Vagina (tissue), 2 donors: ENCODE results near the gene SACM1L. TPM values are rescaled to one million over a fixed set of nuclear protein-coding genes. Genes with fewer than 3 reads are reported as not detected.

ENCODE experiments used
- DNase-seq, 2 donors: peaks; one replicate each; pipeline ENCODE4 v3.0.0-alpha.2; 2017; ENCODE audit errors: extremely low spot score in 2 of 2
- H3K27ac ChIP-seq: fragments of 200-600 bp; sonication (generic); one replicate; pipeline ENCODE4 v1.5.1; 2019
- H3K27me3 ChIP-seq: fragments of 200-600 bp; sonication (generic); one replicate; pipeline ENCODE4 v1.5.1; 2019
- H3K36me3 ChIP-seq, 2 donors: fragments of 200-600 bp; sonication (generic); one replicate each; pipeline ENCODE4 v1.5.1; 2017 to 2019
- H3K4me1 ChIP-seq: fragments of 200-600 bp; sonication (generic); one replicate; pipeline ENCODE4 v1.5.1; 2019
- H3K4me3 ChIP-seq, 2 donors: fragments of 200-600 bp; sonication (generic); 1 replicate in 1 of 2; 2 replicates in 1 of 2; pipeline ENCODE4 v1.5.1; 2016 to 2019
- H3K9me3 ChIP-seq: fragments of 200-600 bp; sonication (generic); one replicate; pipeline ENCODE4 v1.5.1; 2019
- POLR2A ChIP-seq, 2 donors: fragments of 450-650 bp; IDR thresholded peaks; one replicate each; pipeline ENCODE4 v1.6.1; 2017; ENCODE audit warnings: antibody characterized with exemption in 2 of 2, mild to moderate bottlenecking in 2 of 2, moderate library complexity in 2 of 2
- POLR2AphosphoS5 ChIP-seq, 2 donors: sonication (generic); formaldehyde crosslinking; IDR thresholded peaks; one replicate each; pipeline ENCODE4 v1.9.0; 2017; ENCODE audit warnings: antibody characterized with exemption in 2 of 2, mild to moderate bottlenecking in 2 of 2, low read depth in 1 of 2; ENCODE audit not compliant: insufficient read depth in 1 of 2
- intact Hi-C: fragments of 100-400 bp; cut with DNase I; formaldehyde crosslinking; loops from one replicate; pipeline ENCODE4 v1.15.1; 2023
- total RNA-seq: library from RNA; depleted of rRNA; stranded (reverse); fragments of >200 nt; gene quantifications from one replicate; pipeline ENCODE4 v1.2.3, GENCODE V29; 2016
- TF ChIP-seq, protein P1 (sequence below), 3 experiments: fragments of 450-650 bp in 2 of 3; fragments of 200-600 bp in 1 of 3; sonication (generic) in 1 of 3; IDR thresholded peaks; one replicate each; pipeline ENCODE4 v1.5.1; 2017 to 2019; ENCODE audit warnings: antibody characterized with exemption in 3 of 3, mild to moderate bottlenecking in 2 of 3, moderate library complexity in 2 of 3

The SACM1L gene
- total RNA-seq, 1 donor from 2014 or later = 32.7 TPM

DNA sequence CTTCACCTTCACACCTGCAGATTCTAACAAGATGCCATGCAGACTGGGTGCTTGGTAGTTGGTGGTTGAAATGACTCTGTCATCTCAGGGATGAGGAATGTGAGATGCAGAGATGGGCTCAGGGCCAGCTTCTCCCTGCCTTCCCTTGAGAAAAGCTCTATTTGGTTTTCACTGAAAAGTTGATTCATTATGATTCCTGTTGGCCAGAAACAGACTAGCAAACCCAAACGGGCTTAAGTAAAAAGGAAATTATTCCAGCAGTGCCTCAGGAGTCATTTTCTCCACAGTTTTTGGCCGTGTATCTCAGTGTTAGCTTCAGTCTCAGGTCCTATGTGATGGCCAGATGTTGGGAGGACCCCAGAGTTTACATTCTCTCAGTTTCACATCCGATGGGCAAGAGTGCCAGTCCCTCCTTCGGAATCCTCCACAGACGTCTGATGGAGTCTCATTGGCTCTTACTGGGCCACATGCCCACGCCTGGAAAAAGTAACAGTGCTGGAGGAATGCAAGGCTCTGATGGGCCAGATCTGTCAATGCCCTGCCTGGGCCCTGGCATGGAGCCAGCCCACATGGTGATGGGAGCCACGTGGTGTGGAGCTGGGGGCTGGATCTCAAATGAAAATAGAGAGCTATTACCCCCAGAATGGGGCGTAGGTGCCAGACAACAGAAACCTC is 22.3 kb upstream of the SACM1L start:
- DNase-seq = no peak
- intact Hi-C loops = no loop called here
- TF ChIP-seq POLR2A (IDR thresholded peaks at IDR 0.05) (no peak), POLR2AphosphoS5 (IDR thresholded peaks at IDR 0.05; ENCODE audit: insufficient read depth in 1 of 2, low read depth in 1 of 2) (no peak)
- TF ChIP-seq, protein P1, sequence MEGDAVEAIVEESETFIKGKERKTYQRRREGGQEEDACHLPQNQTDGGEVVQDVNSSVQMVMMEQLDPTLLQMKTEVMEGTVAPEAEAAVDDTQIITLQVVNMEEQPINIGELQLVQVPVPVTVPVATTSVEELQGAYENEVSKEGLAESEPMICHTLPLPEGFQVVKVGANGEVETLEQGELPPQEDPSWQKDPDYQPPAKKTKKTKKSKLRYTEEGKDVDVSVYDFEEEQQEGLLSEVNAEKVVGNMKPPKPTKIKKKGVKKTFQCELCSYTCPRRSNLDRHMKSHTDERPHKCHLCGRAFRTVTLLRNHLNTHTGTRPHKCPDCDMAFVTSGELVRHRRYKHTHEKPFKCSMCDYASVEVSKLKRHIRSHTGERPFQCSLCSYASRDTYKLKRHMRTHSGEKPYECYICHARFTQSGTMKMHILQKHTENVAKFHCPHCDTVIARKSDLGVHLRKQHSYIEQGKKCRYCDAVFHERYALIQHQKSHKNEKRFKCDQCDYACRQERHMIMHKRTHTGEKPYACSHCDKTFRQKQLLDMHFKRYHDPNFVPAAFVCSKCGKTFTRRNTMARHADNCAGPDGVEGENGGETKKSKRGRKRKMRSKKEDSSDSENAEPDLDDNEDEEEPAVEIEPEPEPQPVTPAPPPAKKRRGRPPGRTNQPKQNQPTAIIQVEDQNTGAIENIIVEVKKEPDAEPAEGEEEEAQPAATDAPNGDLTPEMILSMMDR (IDR thresholded peaks at IDR 0.05) = no peak
- no peaks in the 10 kb centered on the region for H3K9me3 ChIP-seq
- H3K36me3 ChIP-seq = peaks cover 0 to 5% of the 10 kb centered on the region in 2 donors
- H3K27ac ChIP-seq = peak overlapping the region; percentile 63
- no peaks in the 10 kb centered on the region for H3K27me3 ChIP-seq
- H3K4me3 ChIP-seq = no peak overlapping the region
- peaks cover 72% of the 10 kb centered on the region for H3K4me1 ChIP-seq

DNA sequence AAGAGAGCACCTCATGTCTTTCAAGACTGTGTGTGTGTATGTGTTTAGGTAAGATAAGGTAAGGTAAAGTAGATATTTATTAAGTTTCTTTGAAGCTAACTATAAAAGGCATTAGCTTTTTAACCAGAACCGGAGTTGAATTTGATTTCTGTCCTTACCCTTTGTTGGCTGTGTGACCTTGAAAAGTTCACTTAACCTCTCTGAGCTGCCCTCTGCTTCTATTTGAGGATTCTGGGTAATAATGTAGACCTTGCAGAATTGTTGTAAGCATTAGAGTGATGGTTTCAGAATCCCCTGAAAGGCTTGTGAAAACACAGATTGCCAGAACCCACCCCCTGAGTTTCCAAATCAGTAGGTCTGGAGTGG is 21.6 kb upstream of the SACM1L start:
- no peak for DNase-seq
- no peak for TF ChIP-seq POLR2A (IDR thresholded peaks at IDR 0.05)
- TF ChIP-seq POLR2AphosphoS5 (IDR thresholded peaks at IDR 0.05; ENCODE audit: insufficient read depth in 1 of 2, low read depth in 1 of 2) = no peak

DNA sequence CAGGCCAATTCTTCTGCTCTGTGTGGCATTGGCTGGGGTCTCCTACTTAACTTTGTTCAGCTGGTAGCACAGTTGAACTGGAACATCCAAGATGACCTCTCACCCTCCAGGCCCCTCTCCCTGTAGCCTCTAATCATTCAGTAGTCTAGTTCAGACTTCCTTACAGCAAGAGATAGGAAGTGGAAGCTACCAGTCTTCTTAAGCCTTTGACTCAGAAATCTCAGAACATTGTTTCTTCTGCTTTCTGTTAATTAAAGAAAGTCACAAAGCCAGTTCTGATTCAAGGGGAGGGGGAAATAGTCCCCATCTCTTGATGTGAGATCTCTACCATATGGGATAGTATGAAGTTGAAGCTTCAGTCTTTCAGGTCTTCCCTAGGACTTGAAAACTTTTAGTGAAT is 18.8 kb upstream of the SACM1L start:
- Histone ChIP-seq H3K4me1 (peaks cover 65% of the 10 kb centered on the region), H3K27me3 (no peaks in the 10 kb centered on the region), H3K9me3 (no peaks in the 10 kb centered on the region), H3K36me3 (peaks cover 0 to 13% of the 10 kb centered on the region in 2 donors), H3K27ac (peak overlapping the region; percentile 16), H3K4me3 (no peak overlapping the region)
- TF ChIP-seq POLR2AphosphoS5 (IDR thresholded peaks at IDR 0.05; ENCODE audit: insufficient read depth in 1 of 2, low read depth in 1 of 2) = no peak
- TF ChIP-seq, protein P1 (IDR thresholded peaks at IDR 0.05) = no peak
- no peak for TF ChIP-seq POLR2A (IDR thresholded peaks at IDR 0.05)
- DNase-seq = no peak
- intact Hi-C loops = no loop called here

More for the DNA sequence above, 21.6 kb upstream of the SACM1L start:
- intact Hi-C loops = no loop called here
- Histone ChIP-seq H3K4me3 (no peak overlapping the region), H3K27ac (peak overlapping the region; percentile 63), H3K4me1 (peaks cover 79% of the 10 kb centered on the region), H3K9me3 (no peaks in the 10 kb centered on the region), H3K36me3 (peaks cover 0 to 5% of the 10 kb centered on the region in 2 donors), H3K27me3 (no peaks in the 10 kb centered on the region)

DNA sequence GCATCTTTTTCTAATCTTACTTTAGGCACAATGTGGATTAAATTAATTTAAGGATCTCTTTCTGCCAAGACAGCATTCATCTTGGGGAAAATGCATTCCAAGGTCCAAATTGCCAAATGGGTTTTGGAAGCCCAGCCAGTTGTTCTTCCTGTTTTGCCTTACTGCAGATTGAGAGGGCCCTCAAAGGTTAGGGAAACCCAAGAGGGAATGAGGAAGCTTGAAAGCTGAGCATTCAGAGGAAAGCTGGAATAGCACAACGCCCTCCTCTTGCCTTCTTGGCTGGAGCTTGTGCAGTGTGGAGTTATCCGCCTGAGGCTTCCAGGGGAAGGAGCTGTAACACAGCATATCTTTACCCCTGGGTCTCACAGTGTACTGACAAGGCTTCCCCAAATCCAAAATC is 18.2 kb upstream of the SACM1L start:
- peaks cover 0 to 13% of the 10 kb centered on the region in 2 donors for H3K36me3 ChIP-seq
- TF ChIP-seq, protein P1 (IDR thresholded peaks at IDR 0.05) = no peak
- TF ChIP-seq POLR2AphosphoS5 (IDR thresholded peaks at IDR 0.05; ENCODE audit: insufficient read depth in 1 of 2, low read depth in 1 of 2) (no peak), POLR2A (IDR thresholded peaks at IDR 0.05) (no peak)
- intact Hi-C loops = no loop called here
- no peaks in the 10 kb centered on the region for H3K9me3 ChIP-seq
- peak overlapping the region; percentile 37 for H3K27ac ChIP-seq
- no peak for DNase-seq
- H3K27me3 ChIP-seq = no peaks in the 10 kb centered on the region
- H3K4me3 ChIP-seq = no peak overlapping the region
- peaks cover 59% of the 10 kb centered on the region for H3K4me1 ChIP-seq

DNA sequence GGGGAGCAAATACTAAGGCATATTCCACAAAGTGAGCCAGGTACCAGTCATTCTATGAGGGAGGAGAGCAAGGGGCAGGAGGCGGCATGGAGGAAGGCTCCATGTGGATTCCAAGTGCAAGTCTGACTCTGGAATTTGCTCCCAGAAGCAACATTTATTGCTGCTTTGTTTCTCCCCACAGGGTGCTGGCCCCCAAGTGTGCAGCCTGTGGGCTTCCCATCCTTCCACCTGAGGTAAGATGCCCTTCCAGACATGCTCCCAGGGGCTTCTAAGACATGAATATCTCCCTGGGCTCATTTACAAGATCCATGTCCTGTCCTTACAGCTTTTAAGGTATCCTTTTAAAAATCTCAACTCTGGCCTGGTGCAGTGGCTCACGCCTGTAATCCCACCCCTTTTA is 15.9 kb upstream of the SACM1L start:
- TF ChIP-seq, protein P1 (IDR thresholded peaks at IDR 0.05) = no peak
- TF ChIP-seq POLR2A (IDR thresholded peaks at IDR 0.05) = no peak
- no peak for TF ChIP-seq POLR2AphosphoS5 (IDR thresholded peaks at IDR 0.05; ENCODE audit: insufficient read depth in 1 of 2, low read depth in 1 of 2)
- Histone ChIP-seq H3K27me3 (no peaks in the 10 kb centered on the region), H3K4me3 (no peak overlapping the region), H3K4me1 (peaks cover 52% of the 10 kb centered on the region), H3K9me3 (no peaks in the 10 kb centered on the region), H3K27ac (no peak overlapping the region), H3K36me3 (peaks cover 0 to 13% of the 10 kb centered on the region in 2 donors)
- intact Hi-C loops = no loop called here
- no peak for DNase-seq
